ENCODE data around the gene IGF2BP2.

IGF2BP2 gene

DNA sequence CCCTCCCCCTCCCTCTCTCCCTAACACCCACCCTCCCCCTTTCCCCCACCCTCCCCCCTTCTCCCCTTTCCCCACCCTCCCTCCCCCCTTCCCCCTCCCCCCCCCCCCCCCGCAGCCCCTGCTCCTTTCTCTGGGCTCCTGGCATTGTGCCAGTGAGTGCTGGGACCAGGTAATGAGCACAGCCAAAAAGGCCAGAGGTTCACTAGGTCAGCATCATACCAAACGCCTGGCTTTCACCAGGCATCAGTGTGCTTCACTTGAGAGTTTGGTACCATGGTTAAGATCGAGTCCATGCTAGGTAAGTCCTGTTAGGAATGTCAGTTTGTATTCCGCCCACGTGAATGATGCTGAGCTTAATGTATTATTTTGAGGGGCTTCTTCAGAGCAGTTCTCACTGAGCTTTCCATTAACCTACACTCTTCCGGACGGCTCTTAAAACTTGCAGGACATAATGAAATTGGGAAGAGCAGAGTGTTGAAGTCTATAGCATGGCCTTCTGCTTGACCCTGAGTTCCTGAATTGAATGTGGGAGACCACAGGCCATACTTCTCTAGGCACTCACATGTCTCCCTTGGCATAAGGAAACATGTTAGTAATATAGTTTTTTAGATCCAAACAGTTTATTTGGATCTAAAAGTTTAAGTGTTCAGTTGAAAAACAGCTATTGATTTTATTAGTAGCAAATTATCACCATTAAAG, 193.2 kb downstream of the IGF2BP2 start:
- no peak for DNase-seq

DNA sequence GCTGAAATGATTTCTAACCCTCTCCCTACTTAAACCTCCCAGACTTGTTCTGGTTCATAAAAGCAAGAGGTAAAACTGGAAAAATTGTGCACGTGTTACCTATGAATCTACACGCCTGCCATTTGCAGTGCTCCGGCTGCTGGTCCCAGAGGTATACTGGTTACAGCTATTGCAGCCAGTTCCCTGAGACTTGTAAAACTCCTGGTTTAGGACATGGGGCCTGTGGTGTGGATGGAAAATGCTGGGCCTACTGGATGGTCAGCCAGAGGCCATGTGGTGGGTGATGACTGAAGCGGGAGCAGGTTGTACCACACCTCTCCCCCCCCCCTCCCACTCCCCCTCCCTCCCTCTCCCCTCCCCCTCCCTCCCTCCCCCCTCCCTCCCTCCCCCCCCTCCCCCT, 193.7 kb downstream of the IGF2BP2 start:
- DNase-seq, result no peak

DNA sequence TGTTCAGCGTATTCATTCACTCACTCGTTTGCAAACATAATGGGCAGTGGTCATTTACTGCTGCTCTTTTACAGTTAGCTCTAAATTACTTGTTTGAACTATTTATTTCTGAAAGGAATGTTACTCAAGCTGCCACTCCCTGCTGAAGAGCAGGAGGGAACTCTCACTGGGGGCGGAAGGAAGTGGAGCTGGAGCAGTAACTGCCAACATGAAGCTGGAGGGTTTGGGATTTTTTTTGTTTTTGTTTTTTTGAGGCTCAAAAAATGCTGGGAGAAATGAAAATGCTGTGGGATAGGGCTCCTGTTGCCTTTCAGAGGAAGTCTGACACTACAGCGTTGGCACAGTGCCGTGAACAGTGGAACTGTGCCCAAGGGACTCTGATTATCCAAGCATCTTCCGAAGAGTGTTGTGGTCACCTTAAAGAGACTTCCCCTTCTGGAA, 194.6 kb downstream of the IGF2BP2 start:
- DNase-seq, result no peak

DNA sequence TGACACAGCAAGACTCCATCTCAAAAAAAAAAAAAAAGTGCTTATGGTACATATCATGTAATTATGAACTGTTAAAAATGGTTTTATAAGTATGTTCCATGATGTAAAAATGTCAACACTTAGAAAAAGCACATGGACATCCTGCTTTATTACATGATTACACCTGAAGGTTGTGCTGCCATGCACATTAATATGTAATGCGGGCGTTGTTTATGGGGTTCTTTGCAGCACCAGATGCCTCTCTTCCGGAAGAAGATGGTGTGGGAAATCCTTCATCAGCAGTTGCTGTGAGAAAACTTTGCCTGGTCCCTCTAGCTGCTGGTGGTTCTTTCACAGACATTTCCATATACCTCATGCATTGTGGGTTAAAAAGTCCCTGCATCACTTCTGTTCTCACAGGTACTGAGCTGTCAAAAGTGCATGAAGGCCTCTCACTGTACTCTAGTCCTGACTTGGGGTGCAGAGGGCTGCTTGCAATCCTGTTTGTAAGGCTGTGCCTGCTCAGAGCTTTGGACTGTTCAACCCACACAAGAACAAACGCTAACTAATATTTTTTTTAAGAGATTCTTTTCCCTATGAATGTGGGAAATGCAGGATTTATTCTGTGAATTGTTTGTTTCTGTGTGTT, 195.2 kb downstream of the IGF2BP2 start:
- DNase-seq, result no peak

DNA sequence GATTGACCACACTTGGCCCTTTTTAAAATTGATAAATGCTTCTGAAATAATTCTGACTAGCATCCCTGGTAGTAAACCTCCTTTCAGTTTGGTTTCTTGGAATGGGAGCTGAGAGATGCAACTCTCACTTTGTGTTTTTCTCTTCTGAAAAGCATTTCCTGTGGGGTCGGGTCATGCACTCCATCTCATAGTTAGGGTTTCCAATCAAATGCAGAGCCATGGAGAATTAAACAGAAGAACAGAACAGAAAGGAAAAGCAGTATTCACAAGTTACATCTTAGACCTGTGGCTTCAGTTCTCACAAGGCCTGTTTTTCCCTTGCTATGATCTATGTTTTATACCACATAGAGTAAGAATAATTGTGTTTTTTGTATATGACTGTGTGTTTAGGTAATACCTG, 199.1 kb downstream of the IGF2BP2 start:
- no peak for DNase-seq

DNA sequence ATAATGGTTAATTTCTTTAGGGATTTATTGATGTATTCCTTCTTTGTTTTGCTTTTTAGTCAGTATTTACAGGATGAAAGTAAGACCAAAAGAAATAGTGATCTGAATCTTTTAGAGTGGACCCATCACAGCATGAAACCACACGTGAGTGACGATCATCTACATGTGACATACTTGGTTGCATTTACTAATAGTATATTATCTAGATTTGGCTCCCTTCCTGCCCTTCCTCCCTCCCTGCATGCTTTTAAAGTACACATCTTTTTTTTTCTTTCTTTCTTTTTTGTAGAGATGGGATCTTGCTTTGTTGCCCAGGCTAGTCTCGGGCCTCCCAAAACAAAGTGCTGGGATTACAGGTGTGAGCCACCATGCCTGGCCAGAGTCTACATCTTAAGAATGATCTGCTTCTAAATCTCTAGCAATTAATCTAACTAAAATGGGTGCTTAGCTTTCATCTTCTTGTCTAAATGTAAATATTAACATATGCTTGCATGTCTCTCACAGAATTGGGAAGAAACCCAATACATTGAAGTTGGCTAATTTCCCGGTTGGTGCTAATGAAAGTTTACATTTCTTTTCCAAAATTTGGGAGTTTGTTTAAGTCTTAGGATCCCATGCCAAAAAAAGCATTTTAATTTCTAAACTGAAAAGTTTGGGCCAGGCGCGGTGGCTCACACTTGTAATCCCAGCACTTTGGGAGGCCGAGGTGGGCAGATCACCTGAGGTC, 200.7 kb downstream of the IGF2BP2 start:
- no peak for DNase-seq

DNA sequence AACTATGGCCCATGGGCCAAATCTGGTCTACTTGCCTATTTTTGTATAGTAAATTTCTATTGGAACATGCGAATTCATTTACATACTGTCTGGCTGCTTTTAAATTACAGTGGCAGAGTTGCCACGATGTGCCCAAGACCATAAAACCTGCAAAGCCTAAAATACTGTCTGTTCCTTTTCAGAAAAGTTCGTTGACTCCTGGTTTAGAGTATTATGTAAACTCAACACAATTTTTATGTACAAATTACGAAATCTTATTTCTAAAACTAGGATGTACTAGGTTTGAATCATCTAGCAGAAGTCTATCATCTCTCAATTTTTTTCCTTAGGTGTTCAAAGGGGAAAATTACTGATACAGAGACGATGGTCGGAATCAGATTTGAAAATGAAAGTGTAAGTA, 211.8 kb downstream of the IGF2BP2 start:
- DNase-seq, result no peak

DNA sequence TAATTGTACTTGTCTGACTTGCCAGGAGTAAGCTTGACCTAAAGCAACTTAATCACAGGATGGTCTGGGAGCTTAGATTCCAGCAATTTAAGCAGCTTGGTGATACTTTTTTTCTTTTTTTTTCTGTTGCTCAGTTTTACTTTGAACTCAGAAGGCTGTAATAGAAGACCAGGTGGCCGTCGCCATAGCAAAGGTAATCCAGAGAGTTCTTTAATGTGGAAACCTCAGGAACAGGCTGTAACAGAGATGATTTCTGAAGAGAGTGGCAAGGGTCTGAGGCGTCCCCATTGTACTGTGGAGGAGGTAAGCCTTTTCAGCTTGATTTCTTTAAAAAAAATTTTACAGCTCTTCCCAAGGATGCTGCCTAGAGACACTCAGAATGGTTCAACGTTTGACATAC, 218.6 kb downstream of the IGF2BP2 start:
- no peak for DNase-seq

DNA sequence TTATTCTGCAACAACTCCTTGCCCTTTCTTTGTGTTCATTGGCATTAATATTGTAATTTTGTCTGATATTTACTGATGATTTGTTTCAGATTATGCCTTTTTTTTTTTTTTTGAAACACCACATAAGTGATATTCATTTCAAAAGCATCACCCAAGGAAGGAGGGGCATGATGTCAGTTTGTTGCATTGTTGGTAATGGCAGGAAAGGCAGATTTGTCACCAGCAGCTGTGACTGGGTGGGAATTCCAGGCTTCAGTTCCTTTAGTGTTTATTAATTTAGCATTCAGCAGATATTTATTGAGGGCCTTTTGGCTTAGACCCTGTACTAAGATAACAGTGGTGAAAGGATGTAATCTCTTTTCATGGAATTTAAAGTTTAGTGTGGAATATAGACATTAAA, 219.3 kb downstream of the IGF2BP2 start:
- DNase-seq, result no peak

DNA sequence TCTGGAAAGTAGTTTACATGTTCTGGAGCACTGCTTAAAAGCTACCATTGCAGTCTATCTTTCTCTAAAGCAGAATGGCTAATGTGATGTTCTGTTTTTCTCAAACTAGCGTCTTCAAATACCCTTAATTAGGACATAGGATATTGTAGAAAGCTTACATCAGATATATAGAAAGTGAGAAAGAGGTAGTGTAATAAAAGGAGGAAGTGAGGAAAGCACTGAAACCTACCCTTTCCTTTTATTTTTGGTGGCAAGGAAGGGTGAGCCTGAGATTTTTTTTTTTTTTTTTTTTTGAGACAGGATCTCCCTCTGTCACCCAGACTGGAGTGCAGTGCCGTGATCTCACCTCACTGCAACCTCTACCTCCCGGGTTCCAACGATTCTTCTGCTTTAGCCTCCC, 229.3 kb downstream of the IGF2BP2 start:
- DNase-seq, result no peak

DNA sequence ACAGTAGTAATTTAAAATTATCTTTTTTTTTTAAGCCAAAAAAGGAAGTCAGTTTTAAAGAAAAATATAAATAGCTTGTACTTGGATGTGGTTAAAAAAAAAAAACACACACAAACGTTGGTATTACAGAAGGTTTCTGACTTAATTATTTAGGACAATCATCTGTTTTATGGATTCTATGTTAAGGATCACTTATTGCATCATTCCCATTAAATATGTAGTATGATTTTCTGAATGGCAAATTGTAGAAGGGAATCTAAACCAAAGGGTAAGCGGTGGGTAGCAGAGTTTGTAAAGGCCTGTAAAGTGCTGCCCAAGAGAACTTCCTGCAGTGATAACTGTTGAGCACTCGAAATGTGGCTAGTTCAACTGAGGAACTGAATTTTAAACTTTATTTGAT, 230.8 kb downstream of the IGF2BP2 start:
- DNase-seq, result no peak

Data from CD4-positive, alpha-beta T cell treated with Interleukin-10 for 1 hour (primary cell).